GM19468 (cell line): ENCODE data around the gene AGR2.

Experiments
- ATAC-seq: cut with Tn5 transposase; IDR thresholded peaks from one replicate; pipeline ENCODE4 v1.9.1; 2021; ENCODE audit warnings: mild to moderate bottlenecking, moderate library complexity, moderate number of reproducible peaks; ENCODE audit not compliant: unreplicated experiment; ENCODE audit errors: extremely low read depth

The AGR2 gene

DNA sequence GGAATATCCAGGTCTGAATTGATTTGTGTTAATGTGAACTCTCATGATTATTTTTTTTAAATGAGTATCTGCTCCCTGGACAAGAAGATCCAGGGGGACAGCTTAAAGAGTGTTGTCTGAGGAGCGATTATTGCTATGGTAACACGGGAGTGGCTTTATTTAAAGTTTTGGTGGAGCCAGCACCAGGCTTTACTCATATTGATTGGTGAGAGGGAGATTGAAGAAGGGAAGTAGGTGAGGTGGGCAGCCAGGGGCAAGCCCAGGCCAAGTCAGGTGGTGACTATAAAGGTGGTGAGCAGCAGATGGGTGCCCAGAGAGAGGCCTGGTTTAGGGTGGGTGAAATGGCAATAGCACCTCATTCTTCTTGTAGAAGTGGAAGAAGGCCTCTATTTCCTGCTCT lies 10.2 kb upstream of the AGR2 start:
- ATAC-seq = no peak

DNA sequence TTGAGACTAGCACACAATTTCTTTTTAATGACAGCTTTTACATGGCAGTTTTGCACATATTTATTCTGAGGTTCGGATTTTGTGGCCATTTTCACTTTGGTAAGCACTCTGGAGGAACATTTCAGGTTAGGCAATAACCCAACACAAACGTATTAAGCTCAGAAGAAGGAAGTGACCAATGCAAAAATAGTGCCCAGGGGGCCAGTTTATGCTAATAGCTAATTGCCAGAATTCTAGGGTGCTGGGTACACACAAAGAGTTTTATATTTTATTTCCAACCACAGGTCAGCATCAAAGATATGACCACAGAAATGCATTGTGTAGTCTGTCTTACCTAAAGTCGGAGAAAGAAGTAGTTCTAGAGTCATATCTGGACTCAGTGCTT lies 8.4 kb upstream of the AGR2 start:
- no peak for ATAC-seq

DNA sequence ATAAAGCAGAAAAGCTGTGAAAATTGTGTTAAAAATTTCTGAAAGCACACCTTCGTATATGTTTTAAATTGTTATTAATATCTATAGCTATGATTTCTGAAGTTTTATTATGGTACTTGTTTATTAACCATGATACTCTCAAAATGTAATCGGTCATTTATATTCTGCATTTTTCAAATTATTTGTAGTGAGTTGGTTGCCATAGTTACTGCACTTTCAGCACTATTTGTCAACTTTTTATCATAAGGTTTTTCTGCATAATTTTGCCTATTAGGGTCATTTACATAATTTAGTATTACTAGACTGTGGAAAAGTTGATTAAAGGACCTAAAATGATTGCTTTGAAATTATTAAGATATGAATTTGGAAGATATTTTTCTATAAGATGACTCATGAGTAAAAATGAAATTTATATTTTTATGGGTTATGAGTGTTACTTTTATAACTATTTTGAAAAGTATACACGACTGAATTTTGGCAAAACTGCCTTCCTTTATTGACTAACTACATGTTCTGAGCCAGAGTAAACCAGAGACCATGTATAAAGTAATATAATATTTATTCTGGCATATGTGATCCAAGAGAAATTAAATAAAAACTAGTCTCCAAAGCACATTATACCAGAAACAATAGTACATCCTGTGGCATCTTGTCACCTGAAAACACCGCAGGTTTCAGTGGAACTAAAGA lies 7.9 kb upstream of the AGR2 start:
- no peak for ATAC-seq

DNA sequence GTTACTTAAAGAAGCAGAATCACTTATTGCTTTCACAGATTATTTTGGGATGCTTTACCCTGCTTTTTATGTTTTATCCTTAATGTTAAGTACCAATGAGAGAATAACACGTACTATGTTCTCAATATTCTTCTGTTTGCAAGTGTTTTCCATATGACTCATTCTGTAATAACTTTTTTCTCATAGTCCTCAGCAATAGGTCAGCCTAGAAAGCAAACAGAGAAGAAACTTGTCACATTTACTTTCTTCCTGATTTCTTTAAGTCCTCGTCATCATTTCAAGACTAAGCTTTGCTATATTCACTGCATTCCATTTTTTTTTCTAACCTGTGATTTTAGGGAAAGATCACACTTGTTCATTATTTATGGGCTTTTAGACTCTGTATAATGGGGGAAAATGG lies 6.8 kb upstream of the AGR2 start:
- ATAC-seq = no peak

DNA sequence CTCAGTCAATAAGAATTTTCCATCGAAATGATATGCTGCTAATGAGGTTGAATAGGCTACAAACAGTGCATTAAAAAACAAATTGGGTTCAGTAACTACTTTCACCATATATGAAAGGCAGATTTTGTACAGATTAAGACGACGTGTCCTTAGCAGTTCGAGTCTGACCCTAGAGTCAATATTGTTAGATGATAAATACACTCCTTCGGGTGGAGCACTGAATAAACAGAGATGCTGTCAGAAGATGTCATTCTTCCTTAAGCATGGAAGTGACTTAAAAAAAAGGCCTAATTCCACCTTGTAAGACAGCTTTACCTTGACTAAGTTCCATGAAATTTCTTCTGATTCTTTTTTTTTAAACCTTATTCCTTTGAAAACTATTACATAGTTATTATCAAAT lies 5.8 kb upstream of the AGR2 start:
- no peak for ATAC-seq

DNA sequence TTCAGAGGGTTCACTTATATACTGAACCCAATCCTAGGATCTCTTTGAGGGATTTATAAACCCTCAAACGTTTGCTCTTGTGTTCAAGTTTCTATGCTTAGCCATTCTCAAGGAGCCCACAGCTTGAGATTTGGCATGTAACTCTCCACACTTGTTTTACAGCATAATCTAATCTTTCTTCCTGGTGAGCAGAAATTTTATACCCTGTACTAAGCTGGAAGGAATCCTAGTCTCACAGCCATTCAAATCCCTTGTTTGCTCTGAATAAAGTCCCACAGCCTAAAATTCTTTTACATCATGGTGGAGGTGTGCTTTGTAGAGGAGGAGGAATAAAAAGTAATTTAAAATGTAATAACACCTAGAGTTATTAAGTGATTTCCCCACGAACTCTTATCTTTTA lies 5.3 kb upstream of the AGR2 start:
- no peak for ATAC-seq

DNA sequence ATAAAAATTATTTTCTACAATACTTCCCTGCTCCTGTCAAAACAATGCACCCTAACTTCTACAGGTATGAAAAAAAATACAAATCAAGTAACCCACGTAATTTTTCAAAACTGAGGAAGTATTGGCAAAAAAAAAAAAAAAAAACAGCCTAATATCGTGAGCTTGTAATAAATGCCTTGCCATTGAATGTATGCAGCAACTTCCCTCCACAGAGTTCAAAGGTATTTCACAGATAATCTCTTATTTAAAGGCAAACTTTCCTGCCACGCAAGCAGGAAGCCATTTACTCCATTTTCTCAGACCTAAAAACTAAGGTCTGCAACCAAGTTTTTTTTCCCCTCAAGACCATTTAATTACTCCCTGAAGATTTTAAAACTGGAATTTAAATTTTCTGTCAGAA lies 642 bp upstream of the AGR2 start:
- ATAC-seq = no peak

DNA sequence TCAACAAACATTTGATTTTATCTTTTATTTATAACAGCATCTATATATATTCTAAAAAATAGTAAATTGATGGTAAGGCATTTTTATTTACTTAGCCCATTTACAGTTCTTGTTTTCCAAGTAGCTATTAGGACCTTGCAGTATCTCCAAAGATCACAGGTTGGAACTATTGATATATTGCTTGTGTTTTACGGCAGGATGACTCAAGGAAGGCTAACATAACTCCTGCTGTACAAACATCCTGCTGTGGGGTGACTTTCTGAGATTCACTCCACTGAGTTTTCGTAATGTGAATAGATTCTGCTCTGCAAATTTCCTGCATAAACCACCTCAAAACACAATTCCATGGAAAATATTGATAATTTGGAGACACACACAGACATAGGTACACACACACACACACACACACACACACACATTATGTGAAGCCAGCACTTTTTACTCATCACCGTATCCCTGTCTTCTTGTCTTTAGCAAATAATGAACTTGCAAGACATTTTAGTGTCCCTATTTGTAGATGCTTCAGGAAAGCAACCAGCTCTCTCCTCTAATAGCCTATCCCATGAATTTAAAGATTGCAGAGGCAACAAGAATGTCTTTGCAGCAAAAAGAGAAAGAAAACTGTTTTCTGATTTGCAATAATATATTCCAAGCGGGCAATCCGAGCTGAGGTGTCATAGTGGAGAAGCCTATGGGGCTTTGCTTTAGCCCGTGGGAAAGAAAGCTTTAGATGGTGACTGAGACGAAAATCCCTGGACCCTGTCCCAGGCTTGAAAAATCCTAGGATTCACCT lies 722 bp downstream of the AGR2 start:
- ATAC-seq = no peak

DNA sequence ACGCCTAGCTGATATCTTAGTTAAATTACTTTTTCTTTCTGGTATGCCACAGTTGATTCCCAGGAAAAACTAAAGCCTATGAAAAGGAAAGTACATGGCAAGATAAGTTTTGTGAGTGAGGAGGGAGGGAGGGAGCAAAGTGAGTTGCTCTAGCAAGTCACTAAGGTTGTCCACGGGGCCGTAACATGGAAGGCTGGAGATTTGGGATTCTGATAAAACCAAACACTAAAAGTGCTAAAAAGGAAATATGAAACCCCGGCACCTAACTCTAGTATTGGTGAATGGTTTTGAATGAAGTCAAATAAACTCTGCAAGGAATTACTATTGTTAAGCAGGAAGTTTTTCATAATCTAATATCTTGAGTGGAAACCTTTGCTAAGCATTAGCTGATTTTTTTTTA lies 1.7 kb downstream of the AGR2 start:
- ATAC-seq = no peak

DNA sequence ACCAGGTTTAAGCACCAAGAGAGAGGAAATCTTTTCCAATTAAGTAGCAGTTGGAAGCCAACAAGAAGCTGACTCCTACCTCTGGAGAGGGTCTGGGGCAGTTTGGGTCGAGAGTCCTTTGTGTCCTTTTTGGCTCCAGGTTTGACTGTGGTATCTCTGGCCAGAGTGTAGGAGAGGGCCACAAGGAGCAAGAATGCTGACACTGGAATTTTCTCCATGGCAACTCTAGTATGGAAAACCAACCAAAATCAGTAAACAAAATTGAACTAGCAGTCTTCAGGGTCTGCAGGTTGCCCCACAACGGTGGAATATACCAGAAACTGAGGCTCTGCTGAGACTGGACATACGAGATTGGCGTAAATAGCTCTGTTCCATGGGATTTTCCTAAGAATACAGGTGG lies 3.2 kb downstream of the AGR2 start:
- no peak for ATAC-seq

DNA sequence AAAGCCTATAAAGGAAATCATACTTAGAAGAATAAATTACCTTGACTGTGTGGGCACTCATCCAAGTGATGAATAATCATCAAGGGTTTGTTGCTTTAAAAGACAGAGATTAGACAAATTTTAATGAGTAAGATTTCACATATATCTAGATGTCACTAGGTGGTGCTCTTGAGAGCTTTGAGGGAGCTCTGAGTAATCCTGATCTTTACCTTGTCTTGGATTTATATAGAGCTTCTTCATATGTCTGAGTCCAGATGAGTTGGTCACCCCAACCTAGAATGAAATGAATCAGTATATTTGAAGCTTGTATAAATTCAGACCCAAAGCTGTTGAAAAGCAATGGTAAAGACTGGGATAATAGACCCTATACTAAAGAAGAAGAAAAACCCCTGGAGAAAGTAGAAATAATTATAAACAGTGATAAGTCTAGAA lies 3.7 kb downstream of the AGR2 start:
- no peak for ATAC-seq

DNA sequence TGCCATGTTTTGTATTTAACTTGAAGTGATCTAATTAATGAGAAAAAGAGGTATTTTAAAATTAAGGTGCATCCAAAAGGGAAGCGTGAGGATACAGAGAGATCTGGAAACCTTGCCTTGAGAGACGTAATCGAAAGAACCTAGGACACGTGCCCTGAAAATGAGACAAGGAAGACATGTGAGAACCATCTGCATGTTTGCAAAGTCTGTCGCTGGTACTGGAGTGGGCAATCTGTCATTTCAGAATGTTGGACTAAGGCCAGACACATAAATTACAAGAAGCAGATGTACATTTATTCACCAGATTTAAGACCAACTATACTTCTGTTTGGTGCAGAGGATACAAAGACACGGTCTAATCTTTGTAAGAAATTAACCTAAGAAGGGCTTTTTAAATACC lies 9.2 kb downstream of the AGR2 start:
- no peak for ATAC-seq

DNA sequence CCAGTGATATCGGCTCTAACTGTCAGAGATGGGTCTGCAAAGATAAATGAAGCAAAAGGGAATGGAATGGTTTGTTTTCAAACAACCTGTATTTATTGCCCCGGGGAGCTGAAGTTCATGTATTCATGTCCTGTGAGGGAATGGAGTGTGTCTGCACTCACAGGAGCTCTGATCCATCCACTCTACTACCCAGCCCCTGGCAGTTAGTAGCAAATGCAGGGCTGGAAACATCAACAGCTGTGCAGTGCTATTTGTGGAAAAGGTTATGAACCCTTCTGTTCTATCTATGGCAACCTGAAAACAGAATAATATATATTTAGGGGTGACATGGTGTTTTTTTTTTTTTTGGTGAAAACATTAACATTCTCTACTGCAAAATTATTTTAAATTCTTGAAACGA lies 9.8 kb downstream of the AGR2 start:
- ATAC-seq = no peak

DNA sequence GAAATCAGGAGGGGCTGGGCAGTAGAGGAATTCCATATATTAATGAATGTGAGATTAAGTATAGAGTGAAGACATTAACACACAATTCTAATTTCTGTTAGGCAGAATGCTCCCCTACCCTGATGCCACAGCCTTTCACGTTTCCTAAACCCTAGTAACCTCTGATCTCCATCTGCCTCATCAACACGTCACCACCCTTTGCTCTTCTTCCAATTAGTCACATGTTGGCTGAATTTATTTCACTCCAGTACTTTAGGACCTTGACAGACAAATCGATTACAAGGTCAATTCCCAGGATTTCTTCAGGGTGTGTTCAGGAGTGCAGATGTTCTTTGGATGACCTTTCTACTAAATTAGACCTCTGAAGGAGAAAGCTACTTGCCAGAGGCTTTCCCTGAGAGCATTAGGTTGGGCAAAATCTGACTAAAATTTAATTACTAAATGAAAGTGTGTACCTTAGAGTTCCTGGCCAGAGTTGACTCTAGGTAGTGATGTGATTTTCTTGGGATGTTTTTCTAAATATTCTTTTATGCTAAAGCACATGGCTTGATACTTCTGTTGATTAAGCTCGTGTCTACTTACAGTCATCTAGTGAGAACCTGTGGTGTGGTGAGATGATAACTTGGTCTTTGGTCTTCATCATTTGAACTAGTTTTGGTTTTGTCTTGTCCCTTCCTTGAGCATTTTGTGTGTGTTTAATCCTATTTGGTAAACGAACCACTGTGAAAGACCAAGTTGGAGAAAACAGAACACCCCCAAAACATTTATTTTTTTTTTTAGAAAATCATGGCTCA lies 12.7 kb downstream of the AGR2 start:
- ATAC-seq = no peak

DNA sequence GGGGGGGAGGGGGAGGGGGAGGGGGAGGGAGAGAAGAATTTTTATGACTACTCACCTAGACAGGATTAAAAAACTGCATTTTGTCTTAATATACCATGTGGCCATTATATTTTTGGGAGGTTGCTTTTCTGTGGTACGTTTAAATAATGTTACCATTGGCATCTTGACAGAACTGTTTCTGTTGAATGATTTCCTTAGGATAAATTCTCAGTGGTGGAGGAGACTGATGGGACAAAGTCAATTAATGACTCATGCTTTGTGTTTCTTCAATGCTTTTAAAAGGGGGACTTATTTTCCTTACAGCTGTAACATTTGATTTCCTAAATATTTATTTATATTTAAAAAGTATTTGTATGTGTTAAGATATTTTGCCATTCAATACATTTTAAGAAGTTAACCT lies 13.7 kb downstream of the AGR2 start:
- no peak for ATAC-seq

DNA sequence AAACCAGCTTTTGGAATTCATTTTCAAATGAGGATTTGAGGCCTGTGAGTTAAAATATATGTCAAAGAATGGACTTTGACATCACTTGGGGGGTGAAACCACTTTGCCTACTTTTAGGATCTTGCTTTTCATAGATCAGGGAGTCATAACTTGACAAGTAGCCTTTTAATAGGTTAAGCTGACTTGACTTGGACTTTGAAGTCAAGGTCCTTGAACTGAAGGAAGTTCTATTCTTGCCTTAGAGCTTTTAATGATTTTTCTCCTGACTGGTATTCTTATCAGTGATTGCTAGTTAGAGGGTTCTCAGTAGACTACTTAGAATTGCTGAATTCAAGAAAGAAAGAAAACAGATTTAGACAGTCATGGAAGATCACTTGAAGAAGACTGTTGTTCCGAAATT lies 17.7 kb downstream of the AGR2 start:
- no peak for ATAC-seq

DNA sequence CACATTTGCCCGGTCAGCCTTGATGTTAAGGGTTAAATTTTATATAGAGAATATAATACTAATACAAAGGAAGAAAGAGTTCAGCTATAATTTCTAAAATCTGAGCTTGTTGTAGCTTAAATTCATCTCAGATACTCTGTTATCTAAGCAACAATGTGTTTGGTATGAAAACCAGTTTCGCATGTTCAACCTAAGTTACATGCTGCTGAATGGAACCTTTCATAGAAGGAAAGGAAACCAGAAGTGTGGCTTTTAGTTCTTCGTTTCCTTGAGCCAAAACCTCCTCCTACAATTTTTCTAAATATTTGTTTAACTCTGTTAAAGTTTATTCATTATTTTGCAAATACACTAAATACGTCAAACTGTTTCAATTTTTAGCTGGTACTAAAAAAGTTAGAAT lies 18.5 kb downstream of the AGR2 start:
- ATAC-seq = no peak

DNA sequence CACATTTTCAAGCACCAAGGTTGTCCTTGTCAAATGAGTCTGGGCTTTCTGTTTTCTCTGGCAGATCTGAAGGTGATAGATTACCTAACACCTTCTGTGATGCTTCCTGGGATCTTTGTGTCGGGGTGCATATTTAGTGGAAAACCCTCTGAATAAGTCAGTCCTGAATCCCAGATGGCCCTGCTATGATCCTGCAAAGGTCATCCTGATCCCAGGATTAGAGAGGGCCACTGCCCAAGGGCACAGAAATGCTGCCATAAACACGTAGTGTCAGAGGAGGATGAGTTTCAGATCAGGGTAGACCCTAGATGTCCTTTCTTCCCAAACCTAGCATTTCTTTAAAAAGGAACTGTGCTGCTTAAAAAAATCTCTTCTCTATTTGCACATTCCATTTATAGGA lies 19.0 kb downstream of the AGR2 start:
- ATAC-seq = no peak

DNA sequence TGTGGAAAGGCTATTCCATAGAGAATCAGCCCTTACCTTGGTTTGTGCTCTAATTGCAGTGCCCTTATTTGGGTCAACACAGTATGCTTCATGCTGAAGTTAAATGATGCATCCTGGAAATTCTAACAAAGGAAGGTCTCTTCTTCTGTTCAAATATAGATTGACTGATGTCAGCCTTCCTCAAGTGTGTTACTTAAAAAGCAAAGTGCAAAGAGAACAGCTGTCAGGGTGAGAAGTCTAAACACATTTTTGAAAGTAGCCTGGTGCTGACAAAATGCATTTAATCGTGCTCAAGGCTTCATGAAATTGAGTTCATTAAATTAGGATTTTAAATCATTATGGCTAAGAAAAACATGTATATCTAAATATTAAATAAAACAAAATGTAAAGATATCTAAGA lies 19.5 kb downstream of the AGR2 start:
- ATAC-seq = no peak

DNA sequence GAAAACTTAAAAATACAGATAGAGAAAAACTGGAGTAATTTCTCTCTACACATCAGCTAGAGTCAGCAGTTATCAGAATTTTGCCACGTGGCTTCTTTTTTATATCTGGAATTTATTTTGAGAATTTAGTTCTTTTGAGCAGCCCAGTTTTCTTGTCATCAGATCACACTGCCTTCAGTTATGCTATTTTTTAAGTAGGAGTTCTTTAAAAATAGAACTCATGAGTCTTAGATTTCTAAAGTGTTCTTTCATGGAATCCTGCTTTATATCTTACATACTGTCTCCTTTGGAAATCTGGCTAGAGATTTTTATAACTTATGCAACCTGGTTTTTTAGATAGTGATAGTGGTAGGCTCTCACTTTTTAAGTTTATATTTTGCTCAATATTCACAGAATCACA lies 24.2 kb downstream of the AGR2 start:
- ATAC-seq = no peak

DNA sequence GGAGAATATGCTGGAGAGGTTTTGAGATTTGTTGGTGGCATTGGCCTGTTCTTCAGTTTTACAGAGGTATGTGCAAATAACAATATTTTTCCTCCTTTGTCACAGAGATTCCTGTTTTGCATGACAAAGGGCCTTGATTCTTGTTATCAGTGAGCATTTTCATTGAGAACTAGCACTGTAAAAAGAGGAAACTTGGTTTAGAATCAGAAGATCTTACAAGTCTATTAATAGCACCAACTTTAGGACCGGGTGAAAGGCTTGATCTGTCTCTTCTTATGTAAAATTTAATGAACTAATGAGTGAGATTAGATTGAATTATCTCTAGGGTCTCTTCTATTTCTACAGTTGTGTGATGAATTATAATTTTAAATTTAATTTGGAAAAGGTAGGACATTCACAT lies 25.7 kb downstream of the AGR2 start:
- ATAC-seq = no peak
